DOHH2 (cell line): Measurements from ENCODE around the gene SMAD3.

Source experiments
- H3F3A ChIP-seq: fragments of 200-600 bp; sonication (generic), shearing (Covaris generic); 2 replicates; pipeline ENCODE4 v1.6.0; 2016; ENCODE audit warnings: antibody characterized with exemption, mild to moderate bottlenecking; ENCODE audit not compliant: control insufficient read depth, insufficient read depth
- H3K27ac ChIP-seq: fragments of 200-600 bp; sonication (generic); 2 replicates; pipeline ENCODE4 v1.5.1; 2014; ENCODE audit warnings: low read depth, mild to moderate bottlenecking, low read length, moderate library complexity
- H3K27me3 ChIP-seq: fragments of 200-600 bp; sonication (generic); 2 replicates; pipeline ENCODE4 v1.6.1; 2014; ENCODE audit warnings: mild to moderate bottlenecking, low read length, mixed read lengths; ENCODE audit not compliant: control insufficient read depth
- H3K36me3 ChIP-seq: fragments of 200-600 bp; sonication (generic); 2 replicates; pipeline ENCODE4 v1.6.1; 2014; ENCODE audit warnings: mild to moderate bottlenecking, low read length, moderate library complexity, mixed read lengths; ENCODE audit not compliant: control insufficient read depth
- H3K4me1 ChIP-seq: fragments of 200-600 bp; sonication (generic); 2 replicates; pipeline ENCODE4 v1.6.1; 2014; ENCODE audit warnings: mild to moderate bottlenecking, low read length, mixed read lengths; ENCODE audit not compliant: control insufficient read depth
- H3K4me2 ChIP-seq: fragments of 200-600 bp; sonication (generic); 2 replicates; pipeline ENCODE4 v1.6.0; 2014; ENCODE audit warnings: mild to moderate bottlenecking, low read length, moderate library complexity
- H3K4me3 ChIP-seq: fragments of 200-600 bp; sonication (generic); 2 replicates; pipeline ENCODE4 v1.5.1; 2014; ENCODE audit warnings: mild to moderate bottlenecking, low read length, mixed read lengths
- H3K79me2 ChIP-seq: fragments of 200-600 bp; sonication (generic); 2 replicates; pipeline ENCODE4 v1.6.1; 2014; ENCODE audit warnings: mild to moderate bottlenecking, low read length, mixed read lengths; ENCODE audit not compliant: control insufficient read depth
- H3K9me2 ChIP-seq: fragments of 200-600 bp; sonication (generic); replicated peaks from 2 replicates; pipeline ENCODE4 v1.6.1; 2014; ENCODE audit warnings: mild to moderate bottlenecking, low read length, mixed read lengths; ENCODE audit not compliant: control insufficient read depth
- H3K9me3 ChIP-seq: fragments of 200-600 bp; sonication (generic); 2 replicates; pipeline ENCODE4 v1.6.1; 2014; ENCODE audit warnings: antibody characterized with exemption, low read length, mixed read lengths; ENCODE audit not compliant: control insufficient read depth, insufficient read depth
- H4K20me1 ChIP-seq: fragments of 200-600 bp; sonication (generic); 2 replicates; pipeline ENCODE4 v1.6.0; 2014; ENCODE audit warnings: low read depth, mild to moderate bottlenecking, antibody characterized with exemption, low read length, moderate library complexity; ENCODE audit not compliant: control insufficient read depth, insufficient read depth
- EZH2phosphoT487 ChIP-seq: fragments of 200-600 bp; sonication (generic); IDR thresholded peaks from 2 replicates; pipeline ENCODE4 v1.6.1; 2017; ENCODE audit warnings: borderline replicate concordance, mild to moderate bottlenecking, antibody characterized with exemption, low read length, moderate library complexity, mixed read lengths
- TF ChIP-seq, protein P1 (sequence below): fragments of 200-600 bp; sonication (generic); IDR thresholded peaks from one replicate; pipeline ENCODE4 v1.5.1; 2014; ENCODE audit warnings: antibody characterized with exemption, mild to moderate bottlenecking, low read depth, low read length; ENCODE audit not compliant: poor library complexity, severe bottlenecking

The SMAD3 gene

DNA sequence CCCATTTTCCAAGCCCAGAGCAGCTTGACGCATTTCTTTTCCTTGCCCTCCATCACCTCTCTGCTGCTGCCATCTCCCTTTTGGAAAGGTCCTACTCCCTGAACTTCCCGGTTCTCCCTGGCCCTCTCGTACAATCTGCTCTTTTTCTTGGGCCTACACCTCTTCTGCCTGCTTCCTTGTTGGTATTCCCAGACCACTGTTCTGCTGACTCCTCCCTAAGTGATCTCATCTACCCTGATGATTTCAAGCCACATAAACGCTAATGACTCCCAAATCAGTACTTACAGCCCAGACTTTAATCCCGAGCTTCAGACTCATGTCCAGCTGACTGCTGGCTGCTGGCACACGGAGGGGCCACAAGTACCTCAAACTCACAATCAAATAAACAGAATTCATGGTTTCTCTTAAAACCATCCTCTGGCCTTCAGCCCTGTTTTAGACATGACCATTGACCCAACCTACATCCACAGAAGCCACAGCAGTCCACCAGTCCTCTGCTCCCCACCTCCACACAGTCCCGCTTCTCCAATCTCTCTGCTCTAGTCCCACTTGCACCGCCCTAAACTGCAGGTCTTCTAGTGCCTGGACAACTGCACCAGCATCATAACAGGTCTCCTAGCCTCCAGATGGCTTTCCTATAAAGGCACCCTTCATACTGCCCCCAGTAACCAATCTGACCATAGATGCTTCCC is 131.4 kb downstream of the SMAD3 start:
- Histone ChIP-seq H3F3A (no peaks in the 10 kb centered on the region), H3K9me3 (no peaks in the 10 kb centered on the region), H3K79me2 (no peaks in the 10 kb centered on the region), H3K27me3 (no peaks in the 10 kb centered on the region), H3K4me2 (no peak overlapping the region), H3K27ac (no peak overlapping the region), H3K4me3 (no peak overlapping the region), H4K20me1 (no peaks in the 10 kb centered on the region), H3K9me2 (no peaks in the 10 kb centered on the region), H3K36me3 (peaks cover 6% of the 10 kb centered on the region), H3K4me1 (0 out of 2 replicates have a peak, but pooled peaks cover 5% of the 10 kb centered on the region)
- TF ChIP-seq, protein P1, sequence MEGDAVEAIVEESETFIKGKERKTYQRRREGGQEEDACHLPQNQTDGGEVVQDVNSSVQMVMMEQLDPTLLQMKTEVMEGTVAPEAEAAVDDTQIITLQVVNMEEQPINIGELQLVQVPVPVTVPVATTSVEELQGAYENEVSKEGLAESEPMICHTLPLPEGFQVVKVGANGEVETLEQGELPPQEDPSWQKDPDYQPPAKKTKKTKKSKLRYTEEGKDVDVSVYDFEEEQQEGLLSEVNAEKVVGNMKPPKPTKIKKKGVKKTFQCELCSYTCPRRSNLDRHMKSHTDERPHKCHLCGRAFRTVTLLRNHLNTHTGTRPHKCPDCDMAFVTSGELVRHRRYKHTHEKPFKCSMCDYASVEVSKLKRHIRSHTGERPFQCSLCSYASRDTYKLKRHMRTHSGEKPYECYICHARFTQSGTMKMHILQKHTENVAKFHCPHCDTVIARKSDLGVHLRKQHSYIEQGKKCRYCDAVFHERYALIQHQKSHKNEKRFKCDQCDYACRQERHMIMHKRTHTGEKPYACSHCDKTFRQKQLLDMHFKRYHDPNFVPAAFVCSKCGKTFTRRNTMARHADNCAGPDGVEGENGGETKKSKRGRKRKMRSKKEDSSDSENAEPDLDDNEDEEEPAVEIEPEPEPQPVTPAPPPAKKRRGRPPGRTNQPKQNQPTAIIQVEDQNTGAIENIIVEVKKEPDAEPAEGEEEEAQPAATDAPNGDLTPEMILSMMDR = no peak
- TF ChIP-seq EZH2phosphoT487 = no peak

DNA sequence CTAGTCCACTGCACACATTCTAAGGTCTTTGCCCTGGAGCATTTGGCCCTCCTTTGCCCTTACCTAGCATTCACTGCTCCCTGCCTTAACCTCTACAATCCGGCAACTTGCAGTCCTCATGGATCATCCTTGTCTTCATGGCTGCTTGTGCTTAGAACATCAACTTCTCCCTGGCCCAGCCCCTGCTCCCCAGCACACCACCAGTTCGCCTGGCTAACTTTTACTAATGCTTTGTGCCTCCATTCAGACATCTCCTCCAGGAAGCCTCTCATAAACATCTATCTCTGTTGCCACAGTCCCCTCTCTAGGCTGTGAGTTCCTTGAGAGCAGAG is 131.9 kb downstream of the SMAD3 start:
- H3K9me3 ChIP-seq = no peaks in the 10 kb centered on the region
- no peak overlapping the region for H3K27ac ChIP-seq
- H3F3A ChIP-seq = no peaks in the 10 kb centered on the region
- H3K36me3 ChIP-seq = peaks cover 11% of the 10 kb centered on the region
- 0 out of 2 replicates have a peak, but pooled peaks cover 5% of the 10 kb centered on the region for H3K4me1 ChIP-seq
- no peak overlapping the region for H3K4me2 ChIP-seq
- no peaks in the 10 kb centered on the region for H3K9me2 ChIP-seq
- H3K79me2 ChIP-seq = no peaks in the 10 kb centered on the region
- H3K27me3 ChIP-seq = no peaks in the 10 kb centered on the region
- H4K20me1 ChIP-seq = no peaks in the 10 kb centered on the region
- no peak for TF ChIP-seq EZH2phosphoT487
- TF ChIP-seq, protein P1 = no peak
- H3K4me3 ChIP-seq = no peak overlapping the region

DNA sequence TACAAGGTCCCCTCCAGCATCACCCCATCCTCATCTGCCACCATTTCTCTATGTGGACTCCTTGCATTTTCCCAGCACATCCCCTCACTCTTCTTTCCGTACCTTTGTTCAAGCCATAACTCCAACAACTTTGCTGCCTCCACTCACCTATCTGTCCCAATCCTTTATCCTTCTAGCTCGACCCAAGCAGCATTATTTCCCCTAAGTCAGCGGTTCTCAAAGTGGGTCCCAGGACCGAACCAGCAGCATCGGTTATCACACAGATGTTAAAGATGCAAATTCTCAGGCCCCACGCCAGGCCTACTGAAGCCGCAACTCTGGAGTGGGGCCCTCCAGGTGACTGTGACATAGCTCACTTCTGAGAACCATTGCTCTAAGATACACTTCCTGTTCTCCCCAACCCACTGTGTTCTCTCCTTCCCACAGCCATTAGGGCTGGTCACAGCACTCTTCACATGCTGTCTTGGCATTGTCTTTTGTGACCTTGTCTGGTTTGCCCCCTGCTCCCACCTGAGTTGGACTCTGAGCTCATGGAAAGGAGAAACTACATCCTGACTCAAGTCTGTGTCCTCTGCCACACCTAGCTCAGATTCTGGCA is 132.9 kb downstream of the SMAD3 start:
- Histone ChIP-seq H3K36me3 (peaks cover 18% of the 10 kb centered on the region), H3F3A (no peaks in the 10 kb centered on the region), H4K20me1 (no peaks in the 10 kb centered on the region), H3K27ac (no peak overlapping the region), H3K4me3 (no peak overlapping the region), H3K9me2 (no peaks in the 10 kb centered on the region), H3K79me2 (no peaks in the 10 kb centered on the region), H3K27me3 (no peaks in the 10 kb centered on the region), H3K4me1 (0 out of 2 replicates have a peak, but pooled peaks cover 5% of the 10 kb centered on the region), H3K4me2 (no peak overlapping the region), H3K9me3 (no peaks in the 10 kb centered on the region)
- TF ChIP-seq, protein P1 = no peak
- no peak for TF ChIP-seq EZH2phosphoT487
